GM23248 (cell line): ENCODE data around the gene ADAM33.

Source experiments
- EZH2 ChIP-seq: fragments of 200-600 bp; sonication (generic); IDR thresholded peaks from 2 replicates; pipeline ENCODE4 v1.6.1; 2018; ENCODE audit warnings: antibody characterized with exemption, mild to moderate bottlenecking; ENCODE audit not compliant: insufficient read depth, poor library complexity, severe bottlenecking
- EZH2phosphoT487 ChIP-seq: fragments of 200-600 bp; sonication (generic); IDR thresholded peaks from 2 replicates; pipeline ENCODE4 v1.6.1; 2018; ENCODE audit warnings: antibody characterized with exemption, moderate library complexity, mild to moderate bottlenecking, low read depth; ENCODE audit not compliant: insufficient read depth

GRCh38 chr20:3705491-3705969 lies 23.7 kb upstream of the ADAM33 start:
- TF ChIP-seq EZH2: no peak
- no peak for TF ChIP-seq EZH2phosphoT487
